GM21737 (cell line): ENCODE results near the gene RALA.

ENCODE experiments used
- ATAC-seq: cut with Tn5 transposase; IDR thresholded peaks from one replicate; pipeline ENCODE4 v1.9.1; 2021; ENCODE audit warnings: mild to moderate bottlenecking, moderate library complexity; ENCODE audit not compliant: unreplicated experiment

RALA gene

DNA sequence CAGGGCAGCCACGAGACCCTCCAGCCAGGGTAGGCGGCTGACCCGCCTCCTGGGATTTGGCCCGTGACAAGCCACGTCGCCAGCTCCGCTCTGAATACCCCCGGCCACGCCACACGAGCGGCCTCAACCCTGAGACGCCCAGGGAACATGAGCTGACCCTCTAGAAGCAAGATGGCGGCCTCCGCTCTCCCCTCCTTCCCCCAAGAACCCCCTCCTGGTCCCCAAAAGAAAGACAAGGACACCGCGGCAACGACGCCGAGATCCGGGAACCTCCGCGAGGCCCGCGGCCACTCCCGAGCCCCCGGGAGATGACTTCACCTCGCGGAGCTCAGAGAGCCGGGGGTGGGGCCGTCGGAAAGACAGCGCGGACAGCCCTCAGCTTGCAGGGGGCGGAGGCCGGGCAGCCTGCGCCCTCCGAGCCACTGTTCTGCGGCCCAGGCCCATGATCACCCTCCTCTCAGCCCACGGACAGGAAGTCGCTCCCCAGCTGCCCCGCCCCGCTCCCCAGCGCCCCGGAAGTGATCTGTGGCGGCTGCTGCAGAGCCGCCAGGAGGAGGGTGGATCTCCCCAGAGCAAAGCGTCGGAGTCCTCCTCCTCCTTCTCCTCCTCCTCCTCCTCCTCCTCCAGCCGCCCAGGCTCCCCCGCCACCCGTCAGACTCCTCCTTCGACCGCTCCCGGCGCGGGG is at the start of gene RALA:
Gene RALA, plus strand, starts transcription at position 526 of the 685 bp plus-strand sequence. CDS start 63,096 bp downstream, outside the sequence.
- ATAC-seq: peak; percentile 90

GRCh38 chr7:39574673-39575349 is 48.6 kb upstream of the RALA start:
- ATAC-seq: no peak

DNA sequence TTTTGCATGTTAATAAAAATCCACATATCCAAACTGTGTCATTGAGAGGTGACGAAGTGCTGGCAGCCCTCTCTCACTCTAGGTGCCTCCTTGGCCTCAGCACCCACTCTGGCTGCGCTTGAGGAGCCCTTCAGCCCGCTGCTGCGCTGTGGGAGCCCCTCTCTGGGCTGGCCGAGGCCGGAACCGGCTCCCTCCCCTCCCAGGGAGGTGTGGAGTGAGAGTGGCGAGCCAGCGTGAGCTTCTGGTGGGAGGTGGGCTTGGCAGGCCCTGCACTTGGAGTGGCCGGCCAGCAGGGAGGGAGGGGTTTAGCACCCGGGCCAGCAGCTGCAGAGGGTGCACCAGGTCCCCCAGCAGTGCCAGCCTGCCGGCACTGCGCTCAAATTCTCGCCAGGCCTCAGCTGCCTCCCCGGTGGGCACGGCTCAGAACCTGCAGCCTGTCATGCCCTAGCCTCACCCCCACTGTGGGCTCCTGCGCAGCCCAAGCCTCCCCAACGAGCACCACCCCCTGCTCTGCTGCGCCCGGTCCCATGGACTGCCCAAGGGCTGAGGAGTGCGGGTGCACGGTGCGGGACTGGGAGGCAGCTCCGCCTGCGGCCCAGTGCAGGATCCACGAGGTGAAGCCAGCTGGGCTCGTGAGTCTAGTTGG is 46.0 kb upstream of the RALA start:
- no peak for ATAC-seq

DNA sequence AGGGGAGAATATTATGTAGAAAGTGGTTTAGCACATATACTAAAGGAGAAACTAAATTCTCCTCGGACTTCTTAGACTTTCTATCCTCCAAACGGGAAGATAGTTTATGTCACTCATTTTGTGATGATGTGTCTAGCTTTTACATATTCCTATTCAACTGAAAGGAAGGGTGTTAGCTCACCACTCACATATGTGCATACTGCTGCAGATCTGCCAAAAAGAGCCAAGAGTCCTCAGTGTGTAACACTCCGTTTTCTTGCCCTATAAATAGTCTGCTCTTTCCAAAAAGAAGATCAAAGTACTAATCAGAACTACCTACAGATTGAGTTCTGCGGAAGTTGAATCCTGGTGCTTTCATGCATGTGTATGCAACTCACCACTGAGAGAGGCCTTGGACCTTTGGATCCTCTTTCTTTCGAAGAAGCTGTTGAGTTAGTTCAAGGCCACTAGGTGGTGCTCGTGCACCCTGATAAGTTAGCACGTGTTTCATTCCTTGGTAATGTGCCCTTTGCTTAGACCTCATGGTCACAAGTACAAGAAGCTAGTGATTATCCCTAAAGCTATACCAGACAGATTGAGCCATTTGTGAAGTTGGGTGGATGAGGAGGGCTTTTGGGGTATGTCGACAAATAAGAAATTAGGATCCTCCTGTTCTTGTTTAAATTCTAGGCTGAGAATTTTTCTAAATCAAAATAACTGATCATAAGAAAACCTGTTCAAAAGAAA is 43.1 kb upstream of the RALA start:
- ATAC-seq: peak; percentile 84

GRCh38 chr7:39582536-39582935 is 40.8 kb upstream of the RALA start:
- no peak for ATAC-seq

DNA sequence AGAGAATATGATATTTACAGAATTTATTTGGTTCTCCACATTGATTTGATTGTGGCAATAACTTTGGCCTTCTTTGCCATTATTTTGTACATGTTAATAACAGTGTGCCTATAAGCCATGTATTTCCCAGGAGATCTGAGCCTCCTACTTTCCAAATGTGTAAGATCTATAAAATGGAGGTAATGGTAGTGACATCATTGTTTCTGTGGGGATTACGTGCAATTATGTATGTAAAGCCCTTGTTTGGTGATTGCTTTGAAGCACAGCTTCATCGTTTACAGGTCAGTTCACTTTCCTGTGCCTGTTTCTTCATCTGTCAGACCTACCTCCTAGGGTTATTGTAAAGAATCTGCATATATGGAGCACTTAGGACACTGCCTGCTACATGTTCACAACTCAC is 39.8 kb upstream of the RALA start:
- ATAC-seq: no peak

DNA sequence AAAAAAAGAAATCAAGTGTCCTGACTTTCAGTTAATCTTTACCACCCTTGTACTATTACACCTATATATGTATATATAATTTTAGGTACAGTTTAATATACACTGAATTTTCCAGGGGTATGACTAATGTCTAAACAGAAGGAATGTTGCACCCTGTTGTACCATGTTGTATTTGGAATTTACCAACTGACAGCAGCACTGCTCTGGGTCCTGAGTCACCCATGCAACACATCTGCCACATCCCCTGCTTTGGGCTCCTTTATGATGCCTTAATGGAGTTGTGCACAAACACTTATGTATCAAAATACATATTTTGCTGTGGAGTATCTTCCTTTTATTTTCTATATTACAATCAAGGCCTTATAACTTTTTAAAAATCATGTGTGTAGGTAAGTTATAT is 36.0 kb upstream of the RALA start:
- no peak for ATAC-seq

DNA sequence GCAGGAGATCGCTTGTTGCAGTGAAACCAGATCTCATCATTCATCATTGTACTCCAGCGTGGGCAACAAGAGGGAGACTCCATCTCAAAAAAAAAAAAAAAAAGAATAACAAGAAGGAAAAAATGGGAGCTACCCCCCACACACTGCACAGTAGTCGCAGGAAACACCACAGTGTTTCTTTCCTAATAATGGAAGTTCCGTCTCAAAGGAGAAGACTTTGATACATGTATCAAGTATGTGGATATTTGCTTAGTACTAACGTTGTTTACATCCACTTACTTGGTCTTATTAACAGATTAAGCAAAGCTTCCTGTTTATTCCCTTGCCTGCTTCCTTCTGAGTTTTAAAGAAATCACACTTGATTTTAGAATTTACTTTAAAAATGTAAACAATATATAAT is 35.0 kb upstream of the RALA start:
- ATAC-seq: no peak

DNA sequence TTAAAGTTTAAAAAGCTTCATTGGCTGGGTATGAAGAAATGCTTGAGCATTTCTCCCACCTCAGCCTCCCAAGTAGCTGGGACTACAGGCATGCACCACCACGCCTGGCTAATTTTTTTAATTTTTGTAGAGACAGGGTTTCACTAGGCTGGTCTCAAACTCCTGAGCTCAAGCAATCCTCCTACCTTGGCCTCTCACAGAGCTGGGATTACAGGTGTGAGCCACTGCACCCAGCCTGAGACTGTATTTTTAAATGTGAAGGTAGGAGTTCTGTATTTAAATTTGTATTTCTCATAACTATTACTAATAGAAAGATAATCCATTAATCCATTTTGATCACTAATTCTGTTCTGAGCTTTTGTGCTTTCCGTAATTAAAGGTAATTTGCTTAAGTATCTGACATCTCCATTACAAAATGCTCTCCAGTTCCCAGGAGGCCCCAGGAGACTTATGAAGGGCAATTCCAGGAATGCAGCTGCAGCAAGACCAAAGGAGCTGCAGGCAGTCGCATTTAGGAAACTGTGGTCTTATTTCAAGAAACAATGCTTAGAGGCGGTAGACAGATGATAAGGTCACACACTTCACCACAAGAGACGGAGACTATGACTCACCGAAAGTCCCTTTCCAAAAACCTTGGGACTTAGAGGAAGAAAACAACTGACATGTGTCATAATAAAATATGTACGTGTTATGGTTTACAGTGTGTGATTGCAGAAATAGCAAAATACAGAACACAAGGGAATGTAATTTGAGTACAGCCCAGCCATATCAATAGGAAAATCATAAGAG is 33.9 kb upstream of the RALA start:
- peak; percentile 90 for ATAC-seq

DNA sequence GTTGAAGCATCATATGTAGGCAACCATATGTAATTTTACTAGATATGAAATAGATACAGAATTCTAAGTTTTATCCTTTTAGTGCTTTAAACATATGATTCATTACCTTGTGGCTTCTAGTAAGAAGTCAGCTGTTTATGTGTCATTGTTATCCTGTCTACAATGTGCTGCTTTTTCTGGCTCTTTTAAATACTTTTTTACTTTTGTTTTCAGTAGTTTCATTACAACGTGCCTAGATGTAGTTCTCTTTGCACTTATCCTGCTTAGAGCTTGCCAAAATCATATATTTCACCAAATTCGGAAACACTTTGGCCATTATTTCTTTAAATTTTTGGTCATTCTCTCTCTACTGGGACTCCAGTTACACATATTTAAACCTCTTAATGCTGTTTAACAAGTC is 30.8 kb upstream of the RALA start:
- ATAC-seq: no peak

GRCh38 chr7:39594988-39595620 is 28.3 kb upstream of the RALA start:
- ATAC-seq: no peak

DNA sequence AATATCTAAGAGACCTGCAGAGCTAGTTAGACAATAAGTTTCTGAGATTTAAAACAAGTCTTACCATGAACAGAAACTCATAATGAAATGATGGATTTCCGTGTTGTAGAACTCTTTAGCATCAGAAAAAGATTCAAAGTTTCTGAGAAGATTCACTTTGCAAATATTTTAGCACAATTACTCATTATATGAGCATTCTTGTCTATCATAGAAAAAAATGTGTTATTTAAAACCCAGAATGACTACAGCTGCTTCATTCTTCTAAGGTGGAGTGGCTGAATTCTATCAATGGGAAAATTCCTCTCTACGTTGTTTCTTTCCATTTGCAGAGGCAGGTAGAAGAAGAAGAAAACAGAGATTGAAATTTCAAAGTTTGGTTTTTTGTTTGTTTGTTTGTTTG is 21.0 kb upstream of the RALA start:
- no peak for ATAC-seq

DNA sequence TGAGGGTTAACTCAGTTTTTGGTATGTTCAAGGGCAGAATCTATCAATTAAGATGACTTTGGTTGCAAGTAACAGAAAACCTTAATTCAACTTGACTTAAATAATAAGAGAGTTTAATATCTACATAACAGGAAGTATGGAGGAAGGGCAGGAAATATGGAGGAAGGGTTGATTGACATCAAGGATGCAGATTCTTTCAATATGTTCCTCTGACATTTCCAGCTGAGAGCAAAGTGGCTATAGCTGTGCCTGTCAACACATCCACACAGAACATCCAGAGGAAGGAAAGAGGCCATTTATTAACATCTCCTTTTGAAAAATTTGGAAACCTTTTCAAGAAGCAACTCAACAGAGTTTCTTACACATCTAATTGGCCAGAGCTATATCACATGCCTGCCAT is 19.4 kb upstream of the RALA start:
- ATAC-seq: no peak

DNA sequence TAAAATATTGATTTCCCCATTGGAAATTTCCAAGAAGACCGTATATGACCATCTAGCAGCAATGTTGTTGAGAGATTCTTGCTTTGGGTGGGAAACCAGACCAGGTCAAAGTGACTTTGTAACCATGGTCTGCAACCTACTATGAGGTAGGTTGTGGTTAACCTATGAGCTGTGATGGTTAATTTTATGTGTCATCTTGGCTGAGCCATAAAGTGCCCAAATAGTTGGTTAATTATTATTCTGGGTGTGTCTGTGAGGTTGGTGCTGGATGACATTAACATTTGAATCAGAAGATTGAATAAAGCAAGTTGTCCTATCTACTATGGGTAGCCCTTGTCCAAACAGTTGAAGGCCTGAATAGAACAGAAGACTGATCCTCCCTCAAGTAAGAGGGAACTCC is 18.3 kb upstream of the RALA start:
- no peak for ATAC-seq

- no peak for ATAC-seq
Observed at GRCh38 chr7:39606352-39606751, 17.0 kb upstream of the RALA start.

DNA sequence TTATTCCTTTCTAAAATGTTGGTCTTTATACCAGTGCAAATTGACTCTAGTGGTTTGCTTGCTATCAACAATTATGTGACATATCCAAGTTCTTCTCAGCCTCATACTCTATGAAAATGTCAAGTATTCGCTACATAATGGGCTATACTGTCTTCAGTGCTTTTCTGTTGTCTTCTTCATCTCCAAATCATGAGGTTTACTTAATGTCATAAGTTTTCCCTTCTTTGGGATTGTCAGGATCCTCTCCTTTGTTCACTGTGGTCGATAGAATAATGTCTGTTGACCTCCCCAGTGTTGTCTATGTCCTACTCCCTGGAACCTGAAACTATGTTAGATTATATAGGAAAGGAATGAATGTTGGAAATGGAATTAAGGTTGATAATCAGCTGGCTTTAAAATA is 16.4 kb upstream of the RALA start:
- ATAC-seq: no peak

DNA sequence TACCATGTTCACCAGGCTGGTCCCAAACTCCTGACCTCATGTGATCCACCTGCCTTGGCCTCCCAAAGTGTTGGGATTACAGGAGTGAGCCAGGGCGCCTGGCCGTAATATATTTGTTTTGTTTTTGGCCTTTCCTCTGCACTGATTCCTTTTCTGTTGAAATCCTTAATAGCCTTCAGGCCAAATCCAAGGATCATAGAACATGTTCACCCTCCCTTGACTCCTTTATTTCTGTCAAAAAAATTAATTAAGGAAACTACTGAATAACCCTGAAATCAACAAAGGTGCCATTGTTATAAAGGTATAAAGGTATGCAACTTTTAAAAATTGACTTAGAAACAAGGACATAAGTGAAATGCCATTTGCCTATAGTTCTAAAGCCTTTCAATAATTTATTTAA is 15.5 kb upstream of the RALA start:
- ATAC-seq: no peak

DNA sequence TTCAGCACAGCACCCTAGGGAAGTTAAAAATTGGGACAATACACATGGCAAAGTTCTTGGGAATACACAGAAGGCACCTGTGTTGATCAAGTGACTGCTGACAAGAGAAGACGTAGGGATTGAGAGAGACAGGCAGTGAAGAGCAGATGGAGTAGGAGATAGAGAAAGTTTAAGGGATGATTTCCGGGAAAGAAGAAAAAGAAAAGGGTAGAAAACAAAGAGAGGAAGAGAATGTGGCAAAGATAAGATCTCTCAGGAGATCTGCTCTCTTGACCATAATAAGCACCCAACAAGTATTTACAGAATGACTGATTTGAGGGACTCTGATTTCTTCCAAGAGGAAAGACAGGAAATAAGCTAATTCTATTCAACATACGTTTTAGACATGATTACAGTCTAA is 15.1 kb upstream of the RALA start:
- no peak for ATAC-seq

DNA sequence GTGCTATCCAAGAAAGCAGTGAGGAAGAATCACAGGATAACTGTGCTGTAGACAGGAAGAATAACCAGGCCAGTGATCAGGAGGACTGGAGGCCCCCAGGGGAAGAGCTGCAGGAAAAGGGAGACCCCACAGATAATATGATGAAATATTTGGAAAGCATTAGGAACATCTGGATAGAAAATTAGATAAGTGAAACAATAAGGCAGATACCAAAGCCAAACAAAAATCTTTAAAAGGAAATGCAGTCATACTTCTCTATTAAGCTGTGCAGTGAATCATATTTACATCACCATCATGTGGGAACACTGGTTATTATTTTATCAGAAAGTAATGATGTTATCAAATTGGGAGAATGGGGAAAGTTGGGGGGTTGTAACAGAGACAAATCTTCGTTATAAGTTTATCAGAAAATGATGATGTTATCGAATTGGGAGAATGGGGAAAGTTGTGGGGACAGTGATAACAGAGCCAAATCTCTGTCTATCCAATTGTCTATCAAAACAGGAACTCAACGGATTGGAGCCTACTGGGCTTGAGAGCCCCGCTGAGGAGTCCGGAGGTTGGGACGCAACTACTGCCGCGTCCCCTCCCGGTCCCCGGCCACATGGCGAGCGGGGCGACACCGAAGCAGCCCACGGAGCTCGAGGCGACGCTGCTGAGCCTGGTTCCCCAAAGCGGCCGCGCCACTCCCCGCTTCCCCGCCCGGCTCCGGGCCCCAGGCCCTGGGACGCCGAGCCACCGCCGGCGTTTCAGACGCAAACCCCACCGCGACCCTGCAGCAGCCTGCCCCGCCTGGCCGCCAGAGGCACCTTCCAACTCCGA is 14.0 kb upstream of the RALA start:
- no peak for ATAC-seq

- ATAC-seq: no peak
Observed at GRCh38 chr7:39609935-39610263, 13.5 kb upstream of the RALA start.
